A673 (cell line): ENCODE data around the gene TMOD1. TPM values are rescaled to one million over a fixed set of nuclear protein-coding genes. Genes with fewer than 3 reads are reported as not detected.

Experiments
- BruUV-seq: library from RNA; stranded (reverse); fragments of 400-500 nt; replicated peaks from 2 replicates; lab custom pipeline; 2021; lab: Mats Ljungman, UMichigan
- CTCF ChIA-PET: fragments of 300-600 bp; sonication (Branson Sonifier 250); formaldehyde crosslinking; loops from one replicate; lab custom pipeline; 2022; ENCODE audit warnings: antibody characterized with exemption; lab: Charles Lee
- POLR2A ChIA-PET: fragments of 300-600 bp; sonication (Branson Sonifier 250); formaldehyde crosslinking; loops from one replicate; lab custom pipeline; 2022; ENCODE audit warnings: antibody characterized with exemption; ENCODE audit not compliant: low non-redundant PET; lab: Charles Lee
- DNase-seq: peaks from one replicate; pipeline ENCODE4 v3.0.0-alpha.2; 2015; ENCODE audit warnings: low spot score
- H3K27ac ChIP-seq: fragments of 200-600 bp; sonication (generic); 2 replicates; pipeline ENCODE4 v1.5.1; 2016; ENCODE audit warnings: mixed run types, low read depth, mild to moderate bottlenecking, mixed read lengths, antibody characterized with exemption, low read length; ENCODE audit not compliant: poor library complexity, severe bottlenecking
- H3K27me3 ChIP-seq: fragments of 200-600 bp; sonication (generic); replicated peaks from 2 replicates; pipeline ENCODE4 v1.6.1; 2017; ENCODE audit warnings: mixed run types, low read depth, mild to moderate bottlenecking, mixed read lengths, antibody characterized with exemption, low read length; ENCODE audit not compliant: insufficient read depth, poor library complexity
- H3K36me3 ChIP-seq: fragments of 200-600 bp; sonication (generic); 2 replicates; pipeline ENCODE4 v1.6.1; 2016; ENCODE audit warnings: mixed run types, mild to moderate bottlenecking, mixed read lengths, antibody characterized with exemption, low read length; ENCODE audit not compliant: insufficient read depth, poor library complexity, severe bottlenecking
- H3K4me1 ChIP-seq: fragments of 200-600 bp; sonication (generic); 2 replicates; pipeline ENCODE4 v1.6.1; 2017; ENCODE audit warnings: mixed run types, mild to moderate bottlenecking, mixed read lengths, antibody characterized with exemption, low read length; ENCODE audit not compliant: insufficient read depth, poor library complexity, severe bottlenecking
- H3K4me3 ChIP-seq: fragments of 200-600 bp; sonication (generic); 2 replicates; pipeline ENCODE4 v1.5.1; 2016; ENCODE audit warnings: low read depth, mixed run types, mild to moderate bottlenecking, mixed read lengths, low read length; ENCODE audit not compliant: poor library complexity, severe bottlenecking
- H3K9me3 ChIP-seq: fragments of 200-600 bp; sonication (generic); 2 replicates; pipeline ENCODE4 v1.6.1; 2016; ENCODE audit warnings: mixed run types, low read depth, mild to moderate bottlenecking, mixed read lengths, antibody characterized with exemption, low read length; ENCODE audit not compliant: poor library complexity, severe bottlenecking
- EZH2 ChIP-seq: fragments of 200-600 bp; sonication (generic); IDR thresholded peaks from 2 replicates; pipeline ENCODE4 v1.6.1; 2017; ENCODE audit warnings: borderline replicate concordance, low read depth, mild to moderate bottlenecking, mixed read lengths, antibody characterized with exemption, low read length; ENCODE audit not compliant: poor library complexity, severe bottlenecking
- intact Hi-C: fragments of 100-400 bp; cut with micrococcal nuclease; formaldehyde crosslinking; loops from one replicate; pipeline ENCODE4 v1.10.0; 2022; ENCODE audit not compliant: unreplicated experiment
- total RNA-seq: library from RNA; stranded (reverse); gene quantifications from 2 replicates; pipeline ENCODE4 v1.2.3, GENCODE V29; 2021
- TF ChIP-seq, protein P1 (sequence below): fragments of 300-800, 200-600 bp; sonication (generic); conservative IDR thresholded peaks from 2 replicates; pipeline ENCODE4 v1.5.1; 2017; ENCODE audit warnings: low read depth, mild to moderate bottlenecking, antibody characterized with exemption, low read length, moderate library complexity, mixed read lengths

Gene TMOD1
- total RNA-seq, 1 experiment from 2014 or later: 0.09 TPM

DNA sequence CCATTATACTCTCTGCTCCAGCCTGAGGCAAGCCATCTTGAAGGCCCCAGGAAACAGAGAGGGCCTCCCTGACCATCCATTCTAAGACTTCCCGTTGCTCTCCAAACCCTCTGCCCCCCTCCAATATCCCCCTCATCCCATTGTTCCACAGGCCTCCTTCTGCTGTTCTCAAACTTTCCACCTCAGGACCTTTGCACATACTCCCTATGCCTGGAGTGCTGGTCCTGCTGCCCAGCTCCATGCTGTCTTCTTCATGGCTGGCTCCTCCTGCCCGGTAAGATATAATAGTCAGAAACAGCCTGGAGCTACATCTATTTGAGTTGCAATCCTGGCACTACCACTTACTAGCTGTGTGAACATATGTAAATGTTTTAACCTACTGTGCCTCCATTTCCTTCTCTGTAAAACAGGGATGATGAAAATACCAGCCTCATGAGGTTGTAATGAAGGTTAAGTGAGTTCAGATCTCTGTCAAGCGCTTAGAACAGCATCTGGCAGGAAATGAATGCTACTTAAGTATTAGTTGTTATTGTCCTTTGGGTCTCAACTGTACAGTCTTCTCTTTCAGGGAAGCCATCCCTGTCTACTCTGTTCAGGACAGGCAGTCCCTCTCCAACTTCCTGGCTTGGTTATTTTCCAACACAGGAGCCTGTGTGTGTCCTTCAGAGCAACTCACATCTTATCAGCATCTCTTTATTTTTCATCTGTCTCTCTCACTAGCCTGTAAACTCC lies 45.8 kb downstream of the TMOD1 start:
- Histone ChIP-seq H3K27me3 (peaks cover under 1% of the 10 kb centered on the region), H3K4me3 (no peak overlapping the region), H3K36me3 (no peaks in the 10 kb centered on the region), H3K4me1 (no peaks in the 10 kb centered on the region), H3K9me3 (no peaks in the 10 kb centered on the region), H3K27ac (no peak overlapping the region)
- TF ChIP-seq, protein P1, sequence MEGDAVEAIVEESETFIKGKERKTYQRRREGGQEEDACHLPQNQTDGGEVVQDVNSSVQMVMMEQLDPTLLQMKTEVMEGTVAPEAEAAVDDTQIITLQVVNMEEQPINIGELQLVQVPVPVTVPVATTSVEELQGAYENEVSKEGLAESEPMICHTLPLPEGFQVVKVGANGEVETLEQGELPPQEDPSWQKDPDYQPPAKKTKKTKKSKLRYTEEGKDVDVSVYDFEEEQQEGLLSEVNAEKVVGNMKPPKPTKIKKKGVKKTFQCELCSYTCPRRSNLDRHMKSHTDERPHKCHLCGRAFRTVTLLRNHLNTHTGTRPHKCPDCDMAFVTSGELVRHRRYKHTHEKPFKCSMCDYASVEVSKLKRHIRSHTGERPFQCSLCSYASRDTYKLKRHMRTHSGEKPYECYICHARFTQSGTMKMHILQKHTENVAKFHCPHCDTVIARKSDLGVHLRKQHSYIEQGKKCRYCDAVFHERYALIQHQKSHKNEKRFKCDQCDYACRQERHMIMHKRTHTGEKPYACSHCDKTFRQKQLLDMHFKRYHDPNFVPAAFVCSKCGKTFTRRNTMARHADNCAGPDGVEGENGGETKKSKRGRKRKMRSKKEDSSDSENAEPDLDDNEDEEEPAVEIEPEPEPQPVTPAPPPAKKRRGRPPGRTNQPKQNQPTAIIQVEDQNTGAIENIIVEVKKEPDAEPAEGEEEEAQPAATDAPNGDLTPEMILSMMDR: no peak
- no peak for TF ChIP-seq EZH2
- intact Hi-C loops: no loop called here
- no TSS peak for BruUV-seq
- no peak for DNase-seq
- POLR2A ChIA-PET: no interaction called here
- CTCF ChIA-PET: no interaction called here

DNA sequence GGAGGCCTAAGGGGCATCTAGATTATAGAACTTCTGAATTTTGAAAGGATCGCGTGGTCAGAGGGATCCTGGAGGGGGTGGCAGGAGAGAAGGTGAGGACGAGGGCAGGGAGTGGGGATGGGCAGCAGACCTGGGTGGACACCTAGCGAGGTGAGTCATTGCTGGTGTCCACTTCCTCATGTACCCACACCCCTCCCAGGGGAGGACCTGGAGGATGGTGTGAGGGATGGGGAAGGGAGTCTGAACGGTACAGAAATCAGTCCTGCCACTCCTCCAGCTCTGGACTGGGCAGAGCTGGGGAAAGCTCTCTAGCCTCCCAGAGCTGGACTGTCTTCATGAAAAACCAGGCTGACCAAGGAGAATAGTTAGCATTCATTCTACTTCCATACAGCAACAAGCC lies 46.9 kb downstream of the TMOD1 start:
- BruUV-seq: no TSS peak
- no peak overlapping the region for H3K27ac ChIP-seq
- H3K27me3 ChIP-seq: peaks cover 7% of the 10 kb centered on the region
- TF ChIP-seq, protein P1: no peak
- TF ChIP-seq EZH2: no peak
- intact Hi-C loops: no loop called here
- no peak for DNase-seq
- no peaks in the 10 kb centered on the region for H3K9me3 ChIP-seq
- H3K4me3 ChIP-seq: no peak overlapping the region
- ChIA-PET CTCF (no interaction called here), POLR2A (no interaction called here)
- H3K36me3 ChIP-seq: no peaks in the 10 kb centered on the region
- no peaks in the 10 kb centered on the region for H3K4me1 ChIP-seq

DNA sequence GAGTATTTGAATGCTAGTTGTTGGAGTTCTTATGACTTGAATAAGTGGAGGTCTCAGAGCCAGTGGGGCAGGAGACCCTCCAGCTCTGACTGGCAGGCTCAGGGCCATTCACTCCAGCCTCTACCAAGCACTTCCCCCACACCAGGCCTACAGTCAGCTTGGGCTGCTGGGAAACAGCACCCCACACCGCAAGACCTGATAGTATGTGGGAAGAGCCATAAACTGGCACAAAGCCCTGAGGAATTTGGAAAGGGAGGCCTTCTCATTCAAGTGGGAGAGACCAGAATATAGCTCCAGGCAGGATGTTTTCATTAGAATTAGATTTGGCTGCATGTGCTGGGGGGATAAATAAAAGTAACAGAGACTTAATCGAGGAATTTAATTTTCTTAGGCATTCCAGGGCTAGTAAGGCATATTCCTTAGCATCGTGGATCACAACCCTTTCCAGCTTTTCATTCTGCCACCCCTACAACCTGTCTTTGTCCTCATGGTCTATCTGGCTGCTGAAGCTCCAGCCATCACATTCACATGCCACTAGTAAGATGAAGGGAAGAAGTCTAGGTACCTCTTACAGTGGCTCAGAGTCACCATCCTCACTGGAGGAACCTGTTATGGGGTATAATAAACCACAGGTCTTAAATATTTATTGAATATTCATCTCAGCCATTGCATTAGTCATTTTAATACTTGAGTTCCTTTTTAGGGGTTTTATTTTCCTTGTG lies 47.5 kb downstream of the TMOD1 start:
- no peak overlapping the region for H3K4me3 ChIP-seq
- POLR2A ChIA-PET: no interaction called here
- H3K36me3 ChIP-seq: no peaks in the 10 kb centered on the region
- intact Hi-C loops: no loop called here
- H3K9me3 ChIP-seq: no peaks in the 10 kb centered on the region
- CTCF ChIA-PET: no interaction called here
- no TSS peak for BruUV-seq
- H3K27me3 ChIP-seq: peaks cover 7% of the 10 kb centered on the region
- no peak for DNase-seq
- TF ChIP-seq EZH2: no peak
- TF ChIP-seq, protein P1: no peak
- no peak overlapping the region for H3K27ac ChIP-seq
- no peaks in the 10 kb centered on the region for H3K4me1 ChIP-seq
